ENCODE data around the gene ABCA12.
"Not testable (repeated sequence)": the region's sequence is repeated elsewhere in the genome, so short reads cannot be mapped to it uniquely, and the experiment has no call there.

ABCA12 gene

GRCh38 chr2:215138479-215138878 is at the start of gene ABCA12:
Gene ABCA12 (minus strand): TSS chr2:215138626. CDS start chr2:215138208, 418 bp downstream.
- no peak for DNase-seq (ENCODE audit: low read depth)
- TF ChIP-seq MYC (IDR thresholded peaks at IDR 0.05; ENCODE audit: low read depth, low read length): no peak
- no peak for TF ChIP-seq CTCF (IDR thresholded peaks at IDR 0.05; ENCODE audit: low read depth, low read length)
- no peak for TF ChIP-seq MAX (IDR thresholded peaks at IDR 0.05; ENCODE audit: low read depth, low read length)
- no peak for TF ChIP-seq POLR2A (IDR thresholded peaks at IDR 0.05; ENCODE audit: extremely low read depth, insufficient read length)
- no peak within 1 kb of the TSS for H3K4me3 ChIP-seq (ENCODE audit: low read depth, low read length)

GRCh38 chr2:215188078-215188477 is 49.7 kb upstream of the ABCA12 start:
- no peak for TF ChIP-seq CTCF (IDR thresholded peaks at IDR 0.05; ENCODE audit: low read depth, low read length)
- no peak for TF ChIP-seq MAX (IDR thresholded peaks at IDR 0.05; ENCODE audit: low read depth, low read length)
- TF ChIP-seq POLR2A (IDR thresholded peaks at IDR 0.05; ENCODE audit: extremely low read depth, insufficient read length): no peak
- no peak for TF ChIP-seq MYC (IDR thresholded peaks at IDR 0.05; ENCODE audit: low read depth, low read length)
- no peak overlapping the region for H3K4me3 ChIP-seq (ENCODE audit: low read depth, low read length)
- DNase-seq (ENCODE audit: low read depth): peak; percentile 10

GRCh38 chr2:215186021-215186420 is 47.6 kb upstream of the ABCA12 start:
- DNase-seq (ENCODE audit: low read depth): no peak
- no peak overlapping the region for H3K4me3 ChIP-seq (ENCODE audit: low read depth, low read length)
- no peak for TF ChIP-seq MYC (IDR thresholded peaks at IDR 0.05; ENCODE audit: low read depth, low read length)
- TF ChIP-seq MAX (IDR thresholded peaks at IDR 0.05; ENCODE audit: low read depth, low read length): no peak
- no peak for TF ChIP-seq CTCF (IDR thresholded peaks at IDR 0.05; ENCODE audit: low read depth, low read length)
- TF ChIP-seq POLR2A (IDR thresholded peaks at IDR 0.05; ENCODE audit: extremely low read depth, insufficient read length): no peak

- no peak overlapping the region for H3K4me3 ChIP-seq (ENCODE audit: low read depth, low read length)
- no peak for DNase-seq (ENCODE audit: low read depth)
- TF ChIP-seq CTCF (IDR thresholded peaks at IDR 0.05; ENCODE audit: low read depth, low read length) (no peak), MYC (IDR thresholded peaks at IDR 0.05; ENCODE audit: low read depth, low read length) (no peak), POLR2A (IDR thresholded peaks at IDR 0.05; ENCODE audit: extremely low read depth, insufficient read length) (no peak), MAX (IDR thresholded peaks at IDR 0.05; ENCODE audit: low read depth, low read length) (no peak)
Measured at GRCh38 chr2:215178121-215178520, 39.7 kb upstream of the ABCA12 start.

GRCh38 chr2:215171796-215172195 is 33.4 kb upstream of the ABCA12 start:
- TF ChIP-seq MYC (IDR thresholded peaks at IDR 0.05; ENCODE audit: low read depth, low read length): no peak
- no peak for TF ChIP-seq CTCF (IDR thresholded peaks at IDR 0.05; ENCODE audit: low read depth, low read length)
- TF ChIP-seq POLR2A (IDR thresholded peaks at IDR 0.05; ENCODE audit: extremely low read depth, insufficient read length): no peak
- no peak for TF ChIP-seq MAX (IDR thresholded peaks at IDR 0.05; ENCODE audit: low read depth, low read length)
- H3K4me3 ChIP-seq (ENCODE audit: low read depth, low read length): no peak overlapping the region
- no peak for DNase-seq (ENCODE audit: low read depth)

- H3K4me3 ChIP-seq (ENCODE audit: low read depth, low read length): no peak overlapping the region
- no peak for TF ChIP-seq MYC (IDR thresholded peaks at IDR 0.05; ENCODE audit: low read depth, low read length)
- DNase-seq (ENCODE audit: low read depth): peak; percentile 25
Measured at GRCh38 chr2:215171151-215171550, 32.7 kb upstream of the ABCA12 start.

- not testable (repeated sequence) for H3K4me3 ChIP-seq (ENCODE audit: low read depth, low read length); DNase-seq (ENCODE audit: low read depth)
Measured at GRCh38 chr2:215166505-215166904, 28.1 kb upstream of the ABCA12 start.

- not testable (repeated sequence) for H3K4me3 ChIP-seq (ENCODE audit: low read depth, low read length); DNase-seq (ENCODE audit: low read depth)
Measured at GRCh38 chr2:215163319-215163718, 24.9 kb upstream of the ABCA12 start.

Data from NB4 (cell line).